Activated naive CD8-positive, alpha-beta T cell treated with anti-CD3 and anti-CD28 coated beads, Interleukin-2, amount 50 U/mL, for 16 hours (primary cell): ENCODE data around the gene DYNC1LI2.

Experiments
- DNase-seq: peaks from one replicate; pipeline ENCODE4 v3.0.0-alpha.2; 2020; ENCODE audit warnings: low read depth, low spot score

The DYNC1LI2 gene

GRCh38 chr16:66740533-66740932 is 10.9 kb downstream of the DYNC1LI2 start:
- DNase-seq: no peak

- no peak for DNase-seq
Measured at GRCh38 chr16:66740010-66740409, 11.4 kb downstream of the DYNC1LI2 start.

GRCh38 chr16:66735891-66736290 is 15.5 kb downstream of the DYNC1LI2 start:
- no peak for DNase-seq

- DNase-seq: no peak
Measured at GRCh38 chr16:66731101-66731500, 20.3 kb downstream of the DYNC1LI2 start.

- DNase-seq: no peak
Measured at GRCh38 chr16:66728804-66729203, 22.6 kb downstream of the DYNC1LI2 start.

- DNase-seq: no peak
Measured at GRCh38 chr16:66728117-66728787, 23.2 kb downstream of the DYNC1LI2 start.

- DNase-seq: no peak
Measured at GRCh38 chr16:66720766-66721165, 30.6 kb downstream of the DYNC1LI2 start.

GRCh38 chr16:66719246-66719645 is 32.2 kb downstream of the DYNC1LI2 start:
- DNase-seq: no peak

- DNase-seq: no peak
Measured at GRCh38 chr16:66717776-66718175, 33.6 kb downstream of the DYNC1LI2 start.

GRCh38 chr16:66717112-66717675 is 34.2 kb downstream of the DYNC1LI2 start:
- no peak for DNase-seq

GRCh38 chr16:66714654-66715307 is 36.6 kb downstream of the DYNC1LI2 start:
- no peak for DNase-seq

- no peak for DNase-seq
Measured at GRCh38 chr16:66714062-66714461, 37.3 kb downstream of the DYNC1LI2 start.

- DNase-seq: no peak
Measured at GRCh38 chr16:66713076-66713475, 38.3 kb downstream of the DYNC1LI2 start.

- no peak for DNase-seq
Measured at GRCh38 chr16:66712512-66712911, 38.9 kb downstream of the DYNC1LI2 start.

- no peak for DNase-seq
Measured at GRCh38 chr16:66711581-66711980, 39.8 kb downstream of the DYNC1LI2 start.

- no peak for DNase-seq
Measured at GRCh38 chr16:66706506-66706880, 44.9 kb downstream of the DYNC1LI2 start.

GRCh38 chr16:66705790-66706505 is 45.5 kb downstream of the DYNC1LI2 start:
- DNase-seq: no peak

GRCh38 chr16:66703406-66704215 is 47.8 kb downstream of the DYNC1LI2 start:
- no peak for DNase-seq

GRCh38 chr16:66701516-66701915 is 49.9 kb downstream of the DYNC1LI2 start:
- no peak for DNase-seq

GRCh38 chr16:66701026-66701425 is 50.4 kb downstream of the DYNC1LI2 start:
- DNase-seq: no peak

GRCh38 chr16:66699898-66700297 is 51.5 kb downstream of the DYNC1LI2 start:
- DNase-seq: no peak

GRCh38 chr16:66698046-66698445 is 53.4 kb downstream of the DYNC1LI2 start:
- DNase-seq: no peak
